ENCODE results near the gene TRPM3.

Gene TRPM3

DNA sequence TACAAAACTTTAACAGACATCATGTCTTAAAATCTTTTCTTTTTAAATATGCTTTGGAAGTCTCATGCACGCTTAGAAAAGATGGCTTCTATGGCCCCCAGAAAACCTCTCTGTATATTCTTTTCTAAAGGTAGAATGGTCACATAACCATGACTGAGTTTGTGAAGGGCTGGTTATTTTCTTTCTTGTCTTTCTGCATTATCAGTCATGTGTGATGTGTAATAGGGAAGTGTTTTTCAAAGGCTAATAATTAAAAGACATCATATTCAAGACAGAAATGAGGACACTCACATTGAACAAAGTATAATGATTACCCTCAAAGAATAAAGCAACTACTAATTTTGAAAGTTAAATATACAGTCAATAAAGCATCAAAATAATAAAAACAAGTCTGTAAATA lies 253.4 kb downstream of the TRPM3 start:
- H3K4me3 ChIP-seq (ENCODE audit: low read depth, low read length) = no peak overlapping the region
- DNase-seq (ENCODE audit: low read depth) = no peak

DNA sequence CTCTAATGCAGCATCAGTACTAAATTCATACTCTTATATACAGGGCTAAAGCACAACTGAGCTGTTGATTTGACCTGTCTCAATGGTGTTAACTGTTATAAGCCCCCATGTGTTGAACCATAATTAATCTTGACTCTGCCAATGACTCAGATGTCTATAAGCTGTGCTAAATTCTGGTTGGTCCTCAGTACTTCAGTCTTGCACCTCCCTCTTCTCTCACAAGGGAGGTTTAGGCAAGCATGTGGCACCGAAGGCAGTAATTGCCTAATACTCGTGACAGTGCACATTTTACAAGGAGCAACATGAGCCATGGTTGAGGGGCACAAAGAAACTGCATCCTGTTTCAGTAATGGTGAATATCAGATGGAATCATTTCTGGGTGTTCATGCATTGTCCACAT lies 255.9 kb downstream of the TRPM3 start:
- DNase-seq (ENCODE audit: low read depth) = no peak
- H3K4me3 ChIP-seq (ENCODE audit: low read depth, low read length) = no peak overlapping the region

GRCh38 chr9:70861797-70862196 lies 259.6 kb downstream of the TRPM3 start:
- H3K4me3 ChIP-seq (ENCODE audit: low read depth, low read length) = no peak overlapping the region
- DNase-seq (ENCODE audit: low read depth) = no peak

- DNase-seq (ENCODE audit: low read depth) = no peak
- H3K4me3 ChIP-seq (ENCODE audit: low read depth, low read length) = no peak overlapping the region
These were observed 260.0 kb downstream of the TRPM3 start for GRCh38 chr9:70861376-70861775.

- no peak for DNase-seq (ENCODE audit: low read depth)
- H3K4me3 ChIP-seq (ENCODE audit: low read depth, low read length) = no peak overlapping the region
These were observed 261.7 kb downstream of the TRPM3 start for GRCh38 chr9:70859694-70860093.

DNA sequence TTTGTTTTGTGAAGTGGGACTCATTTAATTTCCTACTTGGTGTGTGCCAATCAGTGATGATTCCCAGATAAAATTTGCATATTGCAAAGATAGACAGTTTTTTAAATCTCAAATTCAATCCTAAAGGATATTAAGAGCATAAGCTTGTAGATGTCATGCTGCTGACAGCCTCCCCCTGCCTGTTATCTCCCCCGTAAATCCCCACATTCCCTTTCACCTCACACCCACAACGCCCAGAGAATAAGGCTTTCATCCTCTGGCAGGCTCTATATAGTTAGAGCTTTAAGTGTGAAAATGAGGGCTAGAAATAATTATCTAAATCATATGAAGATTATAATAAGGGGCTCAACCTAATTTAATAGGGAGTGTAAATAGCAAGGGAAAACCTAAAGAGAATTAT lies 265.0 kb downstream of the TRPM3 start:
- H3K4me3 ChIP-seq (ENCODE audit: low read depth, low read length) = no peak overlapping the region
- DNase-seq (ENCODE audit: low read depth) = no peak

GRCh38 chr9:70852711-70853240 lies 268.6 kb downstream of the TRPM3 start:
- no peak overlapping the region for H3K4me3 ChIP-seq (ENCODE audit: low read depth, low read length)
- DNase-seq (ENCODE audit: low read depth) = no peak

- no peak for DNase-seq (ENCODE audit: low read depth)
- H3K4me3 ChIP-seq (ENCODE audit: low read depth, low read length) = no peak overlapping the region
These were observed 281.2 kb downstream of the TRPM3 start for GRCh38 chr9:70840266-70840665.

- no peak overlapping the region for H3K4me3 ChIP-seq (ENCODE audit: low read depth, low read length)
- no peak for DNase-seq (ENCODE audit: low read depth)
These were observed 286.1 kb downstream of the TRPM3 start for GRCh38 chr9:70835323-70835722.

DNA sequence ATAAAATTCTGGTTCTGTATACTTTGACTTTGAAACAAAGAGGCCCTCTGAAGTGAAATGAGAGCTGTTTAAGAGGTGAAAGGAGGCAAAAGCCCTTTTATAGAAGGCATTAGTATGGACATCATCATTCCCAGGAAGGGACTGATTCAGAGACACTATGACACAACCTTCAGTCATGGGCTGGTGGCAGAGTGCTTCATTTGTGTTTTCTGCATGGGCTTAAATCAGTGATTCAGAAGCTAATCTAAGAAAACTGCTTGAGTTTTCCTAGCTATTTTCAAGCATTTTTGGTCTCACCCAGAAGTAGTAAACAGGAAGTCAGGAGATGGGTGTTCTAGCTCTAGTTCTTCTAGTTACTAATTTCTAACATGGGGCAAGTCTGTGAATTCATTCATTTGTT lies 288.9 kb downstream of the TRPM3 start:
- DNase-seq (ENCODE audit: low read depth) = no peak
- no peak overlapping the region for H3K4me3 ChIP-seq (ENCODE audit: low read depth, low read length)

GRCh38 chr9:70830618-70831017 lies 290.8 kb downstream of the TRPM3 start:
- H3K4me3 ChIP-seq (ENCODE audit: low read depth, low read length) = no peak overlapping the region
- DNase-seq (ENCODE audit: low read depth) = no peak

- no peak for DNase-seq (ENCODE audit: low read depth)
- no peak overlapping the region for H3K4me3 ChIP-seq (ENCODE audit: low read depth, low read length)
These were observed 291.7 kb downstream of the TRPM3 start for GRCh38 chr9:70829591-70830265.

GRCh38 chr9:70826562-70826961 lies 294.9 kb downstream of the TRPM3 start:
- H3K4me3 ChIP-seq (ENCODE audit: low read depth, low read length) = no peak overlapping the region
- no peak for DNase-seq (ENCODE audit: low read depth)

GRCh38 chr9:70823284-70823683 lies 298.1 kb downstream of the TRPM3 start:
- no peak for DNase-seq (ENCODE audit: low read depth)
- H3K4me3 ChIP-seq (ENCODE audit: low read depth, low read length) = no peak overlapping the region

DNA sequence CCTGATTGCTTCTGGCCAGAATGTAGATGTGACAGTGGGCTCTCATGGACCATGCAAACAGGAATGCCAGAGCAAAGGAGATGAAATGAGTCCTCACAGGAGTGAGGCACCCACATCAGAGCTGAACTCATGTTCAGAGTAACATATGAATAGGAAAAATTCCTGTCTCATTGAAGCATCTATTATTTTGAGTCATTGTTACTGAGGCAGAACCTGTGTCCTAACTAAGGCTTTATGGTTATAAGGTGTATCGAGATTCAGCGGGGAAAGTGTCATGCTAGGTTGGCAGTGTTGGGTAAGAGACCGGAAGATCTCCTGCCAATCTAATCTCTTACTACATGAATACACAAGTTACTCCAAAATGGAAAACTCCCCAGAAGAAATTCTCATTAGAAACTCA lies 304.1 kb downstream of the TRPM3 start:
- no peak overlapping the region for H3K4me3 ChIP-seq (ENCODE audit: low read depth, low read length)
- DNase-seq (ENCODE audit: low read depth) = no peak

DNA sequence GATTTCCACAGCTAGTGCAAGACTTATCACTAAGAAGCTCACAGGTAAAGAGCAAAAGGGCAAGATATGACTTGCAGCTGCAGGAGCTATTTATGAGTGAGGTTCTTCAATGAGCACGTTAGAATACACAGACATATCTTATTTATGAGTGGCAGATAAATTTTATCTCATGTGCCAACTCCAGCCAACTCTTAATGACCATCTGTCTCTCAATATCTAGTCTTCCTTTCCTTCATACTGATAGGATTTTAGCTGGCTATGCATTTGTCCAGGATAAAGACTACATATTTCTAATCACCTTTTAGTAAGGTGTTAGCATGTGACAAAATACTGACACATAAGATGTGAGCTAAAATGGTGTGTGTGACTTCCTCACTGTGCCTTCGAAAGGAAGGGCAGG lies 304.5 kb downstream of the TRPM3 start:
- no peak overlapping the region for H3K4me3 ChIP-seq (ENCODE audit: low read depth, low read length)
- no peak for DNase-seq (ENCODE audit: low read depth)

GRCh38 chr9:70816316-70816715 lies 305.1 kb downstream of the TRPM3 start:
- H3K4me3 ChIP-seq (ENCODE audit: low read depth, low read length) = no peak overlapping the region

DNA sequence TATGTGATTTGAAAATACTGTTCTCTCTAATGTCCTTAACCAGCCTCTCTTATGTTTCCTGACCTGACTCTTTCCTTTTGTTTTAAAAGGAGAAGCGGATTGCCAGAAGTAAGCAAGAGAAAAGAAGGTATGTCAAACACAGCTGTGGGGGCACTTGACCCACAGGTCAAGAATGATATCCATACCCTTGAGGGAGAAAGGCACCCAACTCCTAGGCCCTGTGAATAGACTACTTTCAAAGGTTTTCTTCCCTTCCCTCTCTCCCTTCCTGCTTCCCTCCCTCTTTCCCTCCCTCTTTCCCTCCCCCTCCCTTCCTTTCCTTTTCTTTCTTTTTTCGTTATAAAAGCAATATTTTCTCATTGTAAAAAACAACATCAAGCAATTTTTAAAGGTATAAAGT lies 306.8 kb downstream of the TRPM3 start:
- no peak for DNase-seq (ENCODE audit: low read depth)
- H3K4me3 ChIP-seq (ENCODE audit: low read depth, low read length) = no peak overlapping the region

More at GRCh38 chr9:70816316-70816715, 305.1 kb downstream of the TRPM3 start:
- no peak for DNase-seq (ENCODE audit: low read depth)

- no peak for DNase-seq (ENCODE audit: low read depth)
- no peak overlapping the region for H3K4me3 ChIP-seq (ENCODE audit: low read depth, low read length)
These were observed 308.3 kb downstream of the TRPM3 start for GRCh38 chr9:70813141-70813540.

- no peak for DNase-seq (ENCODE audit: low read depth)
- no peak overlapping the region for H3K4me3 ChIP-seq (ENCODE audit: low read depth, low read length)
These were observed 309.8 kb downstream of the TRPM3 start for GRCh38 chr9:70811638-70812037.

GRCh38 chr9:70806875-70807274 lies 314.5 kb downstream of the TRPM3 start:
- no peak overlapping the region for H3K4me3 ChIP-seq (ENCODE audit: low read depth, low read length)
- DNase-seq (ENCODE audit: low read depth) = no peak

DNA sequence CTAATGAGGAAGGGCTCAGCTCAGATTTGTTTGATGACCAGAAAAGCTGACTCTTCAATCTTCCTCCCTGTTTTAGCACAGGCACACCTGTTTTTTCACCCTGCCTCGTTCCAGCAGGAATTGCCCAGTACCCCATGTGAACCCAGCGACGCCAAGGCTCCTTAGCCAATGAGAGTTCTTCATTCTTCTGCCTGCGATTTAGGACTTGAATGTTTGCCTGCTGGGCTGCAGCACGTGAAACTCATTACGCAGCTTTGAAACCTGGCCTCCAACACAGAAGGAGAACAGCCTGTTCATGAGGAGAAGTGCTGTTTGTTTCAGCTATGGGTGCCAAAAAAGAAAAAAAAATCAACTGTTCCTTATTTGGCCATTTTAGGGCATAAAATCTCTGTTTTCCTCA lies 315.5 kb downstream of the TRPM3 start:
- no peak overlapping the region for H3K4me3 ChIP-seq (ENCODE audit: low read depth, low read length)
- no peak for DNase-seq (ENCODE audit: low read depth)
